ENCODE measurements around the gene NINJ2. TPM values are rescaled to one million over a fixed set of nuclear protein-coding genes. Genes with fewer than 3 reads are reported as not detected.

NINJ2 gene
- total RNA-seq, 1 donor, result 8.4 TPM

GRCh38 chr12:569091-569676 is 94.1 kb downstream of the NINJ2 start:
- Histone ChIP-seq H3K27me3 (ENCODE audit: insufficient read depth, low read length) (no peaks in the 10 kb centered on the region), H3K9me3 (ENCODE audit: low read depth, low read length) (no peaks in the 10 kb centered on the region), H3K4me3 (ENCODE audit: low read length) (no peak overlapping the region), H3K4me1 (ENCODE audit: insufficient read depth, low read length) (peaks cover 37% of the 10 kb centered on the region)

GRCh38 chr12:568486-568885 is 94.8 kb downstream of the NINJ2 start:
- no peak overlapping the region for H3K4me3 ChIP-seq (ENCODE audit: low read length)
- H3K4me1 ChIP-seq (ENCODE audit: insufficient read depth, low read length), result peaks cover 44% of the 10 kb centered on the region
- H3K9me3 ChIP-seq (ENCODE audit: low read depth, low read length), result no peaks in the 10 kb centered on the region
- H3K27me3 ChIP-seq (ENCODE audit: insufficient read depth, low read length), result no peaks in the 10 kb centered on the region

GRCh38 chr12:565589-566105 is 97.6 kb downstream of the NINJ2 start:
- peaks cover 72% of the 10 kb centered on the region for H3K4me1 ChIP-seq (ENCODE audit: insufficient read depth, low read length)
- no peak overlapping the region for H3K4me3 ChIP-seq (ENCODE audit: low read length)
- no peaks in the 10 kb centered on the region for H3K9me3 ChIP-seq (ENCODE audit: low read depth, low read length)
- H3K27me3 ChIP-seq (ENCODE audit: insufficient read depth, low read length), result no peaks in the 10 kb centered on the region

- H3K4me1 ChIP-seq (ENCODE audit: insufficient read depth, low read length), result peaks cover 73% of the 10 kb centered on the region
- H3K4me3 ChIP-seq (ENCODE audit: low read length), result no peak overlapping the region
These were observed 98.1 kb downstream of the NINJ2 start for GRCh38 chr12:565161-565560.

GRCh38 chr12:563787-564298 is 99.4 kb downstream of the NINJ2 start:
- H3K27me3 ChIP-seq (ENCODE audit: insufficient read depth, low read length), result no peaks in the 10 kb centered on the region
- H3K9me3 ChIP-seq (ENCODE audit: low read depth, low read length), result no peaks in the 10 kb centered on the region
- H3K4me1 ChIP-seq (ENCODE audit: insufficient read depth, low read length), result peaks cover 70% of the 10 kb centered on the region
- no peak overlapping the region for H3K4me3 ChIP-seq (ENCODE audit: low read length)

More at GRCh38 chr12:565161-565560, 98.1 kb downstream of the NINJ2 start:
- Histone ChIP-seq H3K9me3 (ENCODE audit: low read depth, low read length) (no peaks in the 10 kb centered on the region), H3K27me3 (ENCODE audit: insufficient read depth, low read length) (no peaks in the 10 kb centered on the region)

- Histone ChIP-seq H3K27me3 (ENCODE audit: insufficient read depth, low read length) (no peaks in the 10 kb centered on the region), H3K4me1 (ENCODE audit: insufficient read depth, low read length) (peaks cover 68% of the 10 kb centered on the region), H3K9me3 (ENCODE audit: low read depth, low read length) (no peaks in the 10 kb centered on the region), H3K4me3 (ENCODE audit: low read length) (no peak overlapping the region)
These were observed 99.9 kb downstream of the NINJ2 start for GRCh38 chr12:563250-563781.

- no peaks in the 10 kb centered on the region for H3K27me3 ChIP-seq (ENCODE audit: insufficient read depth, low read length)
- no peak overlapping the region for H3K4me3 ChIP-seq (ENCODE audit: low read length)
- peaks cover 66% of the 10 kb centered on the region for H3K4me1 ChIP-seq (ENCODE audit: insufficient read depth, low read length)
- no peaks in the 10 kb centered on the region for H3K9me3 ChIP-seq (ENCODE audit: low read depth, low read length)
These were observed 100.6 kb downstream of the NINJ2 start for GRCh38 chr12:562634-563033.

- Histone ChIP-seq H3K4me3 (ENCODE audit: low read length) (peak overlapping the region; percentile 13), H3K9me3 (ENCODE audit: low read depth, low read length) (no peaks in the 10 kb centered on the region), H3K4me1 (ENCODE audit: insufficient read depth, low read length) (peaks cover 66% of the 10 kb centered on the region), H3K27me3 (ENCODE audit: insufficient read depth, low read length) (no peaks in the 10 kb centered on the region)
These were observed 101.2 kb downstream of the NINJ2 start for GRCh38 chr12:561908-562593.

GRCh38 chr12:561391-561705 is 101.9 kb downstream of the NINJ2 start:
- no peak overlapping the region for H3K4me3 ChIP-seq (ENCODE audit: low read length)
- H3K27me3 ChIP-seq (ENCODE audit: insufficient read depth, low read length), result no peaks in the 10 kb centered on the region
- H3K9me3 ChIP-seq (ENCODE audit: low read depth, low read length), result no peaks in the 10 kb centered on the region
- peaks cover 66% of the 10 kb centered on the region for H3K4me1 ChIP-seq (ENCODE audit: insufficient read depth, low read length)

- Histone ChIP-seq H3K9me3 (ENCODE audit: low read depth, low read length) (no peaks in the 10 kb centered on the region), H3K4me3 (ENCODE audit: low read length) (no peak overlapping the region), H3K4me1 (ENCODE audit: insufficient read depth, low read length) (peaks cover 63% of the 10 kb centered on the region), H3K27me3 (ENCODE audit: insufficient read depth, low read length) (no peaks in the 10 kb centered on the region)
These were observed 102.4 kb downstream of the NINJ2 start for GRCh38 chr12:560691-561390.

GRCh38 chr12:559906-560455 is 103.3 kb downstream of the NINJ2 start:
- Histone ChIP-seq H3K27me3 (ENCODE audit: insufficient read depth, low read length) (no peaks in the 10 kb centered on the region), H3K4me1 (ENCODE audit: insufficient read depth, low read length) (peaks cover 55% of the 10 kb centered on the region), H3K4me3 (ENCODE audit: low read length) (no peak overlapping the region), H3K9me3 (ENCODE audit: low read depth, low read length) (no peaks in the 10 kb centered on the region)

- H3K9me3 ChIP-seq (ENCODE audit: low read depth, low read length), result no peaks in the 10 kb centered on the region
- no peak overlapping the region for H3K4me3 ChIP-seq (ENCODE audit: low read length)
These were observed 103.9 kb downstream of the NINJ2 start for GRCh38 chr12:559208-559905.

GRCh38 chr12:558580-558979 is 104.7 kb downstream of the NINJ2 start:
- H3K4me1 ChIP-seq (ENCODE audit: insufficient read depth, low read length), result peaks cover 47% of the 10 kb centered on the region
- no peaks in the 10 kb centered on the region for H3K9me3 ChIP-seq (ENCODE audit: low read depth, low read length)
- no peak overlapping the region for H3K4me3 ChIP-seq (ENCODE audit: low read length)
- no peaks in the 10 kb centered on the region for H3K27me3 ChIP-seq (ENCODE audit: insufficient read depth, low read length)

More at GRCh38 chr12:559208-559905, 103.9 kb downstream of the NINJ2 start:
- Histone ChIP-seq H3K4me1 (ENCODE audit: insufficient read depth, low read length) (peaks cover 48% of the 10 kb centered on the region), H3K27me3 (ENCODE audit: insufficient read depth, low read length) (no peaks in the 10 kb centered on the region)

- H3K4me1 ChIP-seq (ENCODE audit: insufficient read depth, low read length), result peaks cover 34% of the 10 kb centered on the region
- H3K27me3 ChIP-seq (ENCODE audit: insufficient read depth, low read length), result no peaks in the 10 kb centered on the region
- no peaks in the 10 kb centered on the region for H3K9me3 ChIP-seq (ENCODE audit: low read depth, low read length)
- no peak overlapping the region for H3K4me3 ChIP-seq (ENCODE audit: low read length)
These were observed 106.7 kb downstream of the NINJ2 start for GRCh38 chr12:556498-556897.
